GM18873 (cell line): ENCODE measurements around the gene AGMAT.
"Not testable (repeated sequence)": the region's sequence is repeated elsewhere in the genome, so short reads cannot be mapped to it uniquely, and the experiment has no call there.

Experiments used
- ATAC-seq: cut with Tn5 transposase; IDR thresholded peaks from one replicate; pipeline ENCODE4 v1.9.1; 2021; ENCODE audit warnings: mild to moderate bottlenecking, moderate library complexity, moderate number of reproducible peaks; ENCODE audit not compliant: unreplicated experiment, low FRiP score

The AGMAT gene

DNA sequence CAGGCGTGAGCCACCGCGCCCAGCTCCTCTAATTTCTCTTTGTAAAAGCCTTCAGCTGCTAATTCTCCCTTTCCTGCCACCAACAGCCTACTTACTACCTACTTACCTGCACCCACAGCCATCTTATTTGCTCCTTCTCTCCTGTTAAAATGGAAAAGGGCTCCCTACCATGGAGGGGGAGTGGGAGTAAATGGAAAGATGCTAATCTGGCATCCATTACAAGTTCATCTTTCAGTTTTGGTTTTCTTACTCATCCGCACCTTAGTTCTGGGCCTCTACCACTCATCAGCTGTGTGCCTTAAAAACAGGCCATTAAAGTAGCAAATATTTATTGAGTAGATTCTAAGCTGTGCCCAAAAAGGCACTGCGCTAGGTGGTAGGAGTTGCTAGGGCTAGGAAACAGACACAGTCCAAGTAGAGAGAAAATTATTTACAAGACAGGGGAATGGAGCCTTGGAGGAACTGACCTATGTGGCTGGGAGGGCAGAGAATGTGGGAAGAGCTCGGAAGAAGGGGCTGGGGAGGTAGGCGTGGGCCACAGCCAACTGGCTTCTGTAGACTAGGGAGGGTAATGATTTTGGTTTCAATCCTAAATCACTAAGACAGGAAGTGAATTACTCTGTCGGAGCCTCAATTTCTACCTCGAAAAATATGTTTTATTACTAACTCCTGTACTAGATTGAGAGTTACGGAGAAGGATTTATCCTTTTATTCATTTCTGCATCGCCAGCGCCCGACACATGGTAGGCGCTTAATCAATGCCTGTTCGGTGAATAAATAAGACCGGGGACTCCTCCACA, 31.7 kb upstream of the AGMAT start:
- no peak for ATAC-seq

DNA sequence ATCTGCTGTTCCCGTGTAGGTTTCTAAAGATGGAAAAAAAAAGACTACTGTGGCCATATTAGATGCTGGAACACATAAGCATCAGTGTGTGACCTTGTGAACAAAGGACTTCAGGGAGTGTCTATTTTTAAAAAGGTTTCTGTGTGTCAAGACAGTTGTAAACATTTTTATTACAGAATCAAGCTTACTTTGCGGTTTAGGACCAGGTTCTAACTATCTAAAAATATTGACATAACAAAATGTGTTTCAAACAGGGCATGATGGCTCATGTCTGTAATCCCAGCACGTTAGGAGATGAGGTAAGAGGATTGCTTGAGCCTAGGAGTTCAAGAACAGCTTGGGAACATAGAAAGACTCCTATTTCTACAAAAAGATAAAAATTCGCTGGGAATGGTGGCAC, 25.3 kb upstream of the AGMAT start:
- ATAC-seq = no peak

DNA sequence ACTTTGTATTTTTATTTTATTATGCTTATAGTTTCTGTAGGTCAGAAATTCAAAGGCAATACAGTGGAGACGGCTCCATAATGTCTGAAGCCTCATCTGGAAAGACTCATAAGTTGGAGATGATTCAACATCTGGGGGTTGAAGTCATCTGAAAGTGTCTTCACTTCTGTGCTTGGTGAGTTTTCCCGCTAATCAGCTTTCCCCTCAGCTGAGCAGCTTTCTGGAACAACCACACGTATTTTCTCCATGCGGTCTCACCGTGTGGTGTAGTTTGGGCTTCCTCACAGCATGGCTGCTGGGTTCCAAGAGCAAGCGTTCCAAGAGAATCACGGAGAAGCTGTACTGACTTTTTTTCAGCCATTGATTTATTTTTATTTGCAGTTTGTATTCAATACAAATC, 24.8 kb upstream of the AGMAT start:
- ATAC-seq = no peak

DNA sequence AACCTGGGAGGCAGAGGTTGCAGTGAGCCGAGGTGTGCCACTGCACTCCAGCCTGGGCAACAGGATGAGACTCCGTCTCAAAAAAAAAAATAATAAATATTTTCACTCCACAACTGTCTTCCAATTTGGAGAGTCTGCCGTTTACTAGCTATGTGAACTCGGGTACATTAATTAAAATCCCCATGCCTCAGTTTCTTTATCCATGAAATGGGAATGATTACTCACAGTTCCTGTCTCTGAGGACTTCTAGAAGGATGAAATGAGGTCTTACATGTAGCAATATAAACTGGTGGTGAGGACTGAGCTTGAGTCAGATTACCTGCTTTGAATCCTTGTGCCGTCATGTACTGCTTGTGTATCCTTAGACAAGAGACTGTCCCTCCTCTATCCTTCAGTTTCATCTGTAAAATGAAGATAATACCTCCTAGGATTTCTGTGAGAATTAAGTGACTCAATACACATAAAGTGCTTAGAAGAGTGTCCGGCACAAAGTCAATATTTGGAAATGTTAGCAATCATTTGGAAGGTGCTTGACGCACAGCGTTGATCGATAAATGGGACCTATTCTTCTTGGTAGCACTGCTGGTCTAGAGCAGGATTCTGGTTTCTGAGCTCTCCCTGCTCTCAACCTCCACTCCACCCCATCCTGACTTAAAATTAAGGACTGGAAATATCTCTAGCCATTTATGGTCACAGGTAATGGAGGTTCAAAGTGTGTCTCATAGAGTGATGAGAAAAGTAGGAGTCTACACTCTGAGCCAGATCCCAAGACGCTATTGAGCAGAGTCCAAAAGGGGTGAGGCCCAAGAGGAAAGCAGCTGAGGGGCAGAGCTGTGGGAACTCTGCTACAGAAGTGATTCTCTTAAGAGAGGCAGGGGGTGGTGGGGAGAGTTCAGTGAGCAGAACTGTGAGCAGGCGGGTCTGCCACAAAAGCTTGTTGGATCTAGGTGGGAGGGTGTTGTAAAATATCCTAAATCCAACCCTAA, 20.8 kb upstream of the AGMAT start:
- no peak for ATAC-seq

DNA sequence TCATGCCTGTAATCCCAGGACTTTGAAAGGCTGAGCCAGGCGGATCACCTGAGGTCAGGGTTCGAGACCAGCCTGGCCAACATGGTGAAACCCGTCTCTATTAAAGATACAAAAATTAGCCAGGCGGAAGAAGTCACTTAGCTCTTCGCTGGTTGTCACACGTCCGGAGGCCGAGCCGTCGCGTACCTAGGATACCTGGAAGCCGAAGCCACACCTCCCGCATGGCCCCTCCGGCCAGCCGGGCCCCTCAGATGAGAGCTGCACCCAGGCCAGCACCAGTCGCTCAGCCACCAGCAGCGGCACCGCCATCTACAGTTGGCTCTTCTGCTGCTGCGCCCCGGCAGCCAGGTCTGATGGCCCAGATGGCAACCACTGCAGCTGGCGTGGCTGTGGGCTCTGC, 19.5 kb upstream of the AGMAT start:
- ATAC-seq = not testable (repeated sequence)

DNA sequence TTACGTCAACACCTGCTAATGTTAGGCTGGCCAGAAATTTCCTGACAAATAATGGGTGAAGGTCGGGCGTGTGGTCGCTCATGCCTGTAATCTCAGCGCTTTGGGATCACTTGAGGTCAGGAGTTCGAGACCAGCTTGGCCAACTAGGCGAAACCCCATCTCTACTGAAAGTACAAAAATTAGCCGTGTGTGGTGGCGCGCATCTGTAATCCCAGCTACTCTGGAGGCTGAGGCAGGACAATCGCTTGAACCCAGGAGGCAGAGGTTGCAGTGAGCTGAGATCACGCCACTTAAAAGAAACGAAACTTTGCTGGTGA, 19.1 kb upstream of the AGMAT start:
- not testable (repeated sequence) for ATAC-seq

DNA sequence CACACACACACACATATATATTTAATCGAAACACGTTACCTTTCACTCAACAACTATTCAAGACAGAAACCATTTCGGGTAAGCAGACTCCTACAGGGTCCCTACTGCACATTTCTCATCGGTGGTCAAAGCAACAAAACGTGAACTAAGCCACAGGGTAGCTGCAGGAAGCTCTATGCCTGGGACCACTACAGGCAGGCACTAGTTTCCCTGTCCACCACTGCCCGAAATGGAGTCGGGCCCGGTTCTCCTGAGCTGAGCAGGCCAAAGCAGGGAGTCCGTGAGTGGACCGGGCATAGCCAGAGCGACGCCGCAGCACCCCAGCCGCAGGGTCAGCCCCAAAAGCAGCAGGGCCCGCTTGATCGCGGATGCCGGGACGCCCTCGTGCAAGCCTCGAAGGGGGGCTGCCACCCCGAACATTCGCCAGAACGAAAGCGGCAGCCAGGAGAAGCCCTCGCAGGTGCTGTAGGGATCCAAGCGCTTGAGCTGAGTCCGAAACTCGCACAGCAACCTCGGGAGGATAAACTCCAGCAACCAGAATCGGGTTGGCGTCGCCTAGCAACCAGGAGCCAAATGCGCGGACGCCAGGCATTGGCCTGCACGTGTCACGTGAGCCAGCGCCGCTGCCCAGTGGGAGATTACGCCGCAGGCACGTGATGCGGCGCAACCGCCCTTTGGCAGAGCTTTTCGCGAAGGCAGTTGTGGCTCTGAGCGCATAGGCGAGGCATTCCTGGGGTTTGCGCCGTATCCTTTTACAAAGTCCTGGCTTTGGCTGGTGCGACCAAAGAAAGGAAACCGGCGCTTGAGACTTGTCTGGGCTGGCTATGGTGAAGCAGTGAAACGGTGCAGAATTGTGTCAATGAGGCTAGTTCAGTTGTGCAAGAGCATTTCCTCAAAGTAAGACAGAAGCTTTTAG, 18.5 kb upstream of the AGMAT start:
- no peak for ATAC-seq

DNA sequence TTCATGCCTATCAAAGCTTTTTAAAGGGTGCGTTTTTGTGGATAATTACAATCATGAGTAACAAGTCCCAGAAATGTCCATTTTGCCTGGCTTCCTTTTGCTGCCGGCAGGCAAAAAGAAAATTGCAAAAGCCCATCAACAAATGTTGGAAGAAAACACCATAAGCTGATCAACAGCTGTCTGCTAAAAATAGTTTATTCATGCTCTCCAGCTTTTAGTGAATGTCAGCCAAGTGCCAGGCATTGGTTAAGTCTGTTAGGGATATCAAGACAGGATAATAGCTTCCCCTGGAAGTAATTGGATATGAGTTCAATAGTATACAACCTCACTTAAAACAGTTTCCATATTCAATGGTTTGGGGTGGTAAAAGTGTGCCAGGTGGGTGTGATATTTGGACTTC, 13.6 kb upstream of the AGMAT start:
- ATAC-seq = no peak

DNA sequence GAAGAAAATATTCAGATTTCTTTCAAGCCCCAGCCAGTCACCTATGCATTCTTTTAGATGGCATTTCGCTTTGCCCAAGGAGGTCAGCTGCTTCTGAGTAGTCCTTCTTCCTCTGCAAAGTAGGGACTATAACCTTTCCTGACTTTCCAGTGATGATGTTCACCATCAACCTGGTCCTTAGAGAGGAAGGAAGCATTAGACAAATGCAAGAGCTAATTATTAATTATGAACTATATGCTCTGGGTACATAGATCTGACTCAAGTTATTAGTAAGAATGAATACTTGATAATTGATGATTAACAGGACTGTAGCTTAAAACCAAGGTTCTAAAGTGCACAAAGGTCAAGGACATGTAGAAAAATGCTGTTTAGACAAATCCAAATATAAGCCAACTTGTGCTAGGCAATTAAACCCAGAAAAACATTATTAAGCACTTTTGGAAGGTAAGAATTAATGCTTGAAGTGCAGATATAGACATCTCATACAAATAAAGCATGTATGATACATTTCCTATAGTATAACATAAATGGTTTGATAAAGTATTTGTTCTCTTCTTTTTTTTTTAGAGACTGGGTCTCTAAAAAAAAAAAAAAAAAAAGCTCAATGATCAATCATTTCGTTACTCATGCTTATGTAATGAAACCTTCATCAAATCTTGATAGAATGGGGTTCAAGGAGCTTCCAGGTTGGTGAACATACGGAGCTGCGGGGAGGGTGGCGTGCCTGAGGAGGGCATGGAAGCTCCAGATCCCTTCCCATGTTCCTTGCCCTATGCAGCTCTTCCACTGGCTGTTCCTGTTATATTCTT, 11.2 kb upstream of the AGMAT start:
- no peak for ATAC-seq

DNA sequence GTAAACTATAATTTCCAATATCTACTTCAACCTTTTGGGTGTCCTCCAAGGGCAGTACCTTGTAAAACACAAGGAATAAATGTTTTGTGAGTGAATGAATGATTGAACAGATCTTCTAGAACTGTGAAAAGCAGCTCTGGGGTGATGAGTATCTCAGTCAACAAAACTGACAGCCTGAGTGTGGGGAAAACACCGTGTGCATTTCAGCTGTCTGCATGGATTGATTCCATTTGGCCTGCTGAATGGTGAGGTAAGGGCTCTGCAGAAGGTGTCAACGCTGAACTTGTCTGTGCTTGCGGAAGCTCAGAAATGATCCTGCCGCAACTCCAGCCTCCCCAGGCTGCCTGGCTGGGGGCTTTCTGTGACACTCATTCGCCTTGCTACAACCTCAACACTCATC, 7.4 kb upstream of the AGMAT start:
- no peak for ATAC-seq

DNA sequence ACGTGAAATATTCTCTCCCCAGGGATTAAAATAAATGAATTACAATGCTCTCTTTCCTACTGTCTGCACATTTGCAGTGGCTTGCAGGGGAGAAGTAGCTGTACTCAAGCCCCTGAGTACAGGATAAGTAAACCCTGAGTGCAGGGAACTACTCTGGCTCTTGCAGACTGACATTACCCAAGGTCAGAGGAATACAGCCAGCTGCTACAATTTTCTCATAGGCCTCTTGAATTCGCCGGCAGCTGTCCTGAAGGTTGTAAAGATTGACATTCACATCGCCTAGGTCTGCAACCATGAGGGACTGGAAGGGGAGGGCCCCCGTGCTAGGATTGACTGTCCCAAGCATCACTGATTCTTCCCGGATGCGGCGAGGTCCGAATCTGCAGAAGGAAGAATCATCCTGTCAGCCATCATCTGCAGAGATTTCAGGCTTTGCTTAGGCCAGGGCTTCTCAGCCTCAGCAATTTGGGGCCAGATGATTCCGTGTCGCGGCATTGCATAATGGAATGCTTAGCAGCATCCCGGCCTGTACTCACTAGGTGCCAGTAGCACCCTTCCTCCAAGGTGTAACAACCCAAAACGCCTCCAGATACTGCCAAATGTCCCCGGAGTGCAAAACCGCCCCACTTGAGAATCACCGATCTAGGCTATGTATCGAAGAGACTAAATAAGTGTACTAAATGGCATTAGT, 1.7 kb downstream of the AGMAT start:
- no peak for ATAC-seq

DNA sequence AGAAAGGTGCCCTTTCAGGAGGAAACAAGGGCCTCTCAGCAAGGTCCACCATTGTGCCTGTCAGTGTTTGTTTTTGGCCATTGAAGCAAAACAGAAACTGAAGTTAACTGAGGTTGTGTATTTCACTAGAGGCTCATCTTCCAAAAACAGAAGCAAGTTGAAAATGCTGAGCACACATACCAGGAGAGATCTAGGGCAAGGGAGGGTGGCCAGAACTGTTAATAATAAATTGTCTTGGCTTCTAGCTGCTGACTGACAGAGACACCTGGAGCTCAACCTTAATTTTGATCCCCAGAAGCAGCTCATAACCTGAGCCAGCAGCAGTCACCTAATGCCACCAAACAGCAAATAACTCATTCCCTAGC, 5.2 kb downstream of the AGMAT start:
- ATAC-seq = no peak

DNA sequence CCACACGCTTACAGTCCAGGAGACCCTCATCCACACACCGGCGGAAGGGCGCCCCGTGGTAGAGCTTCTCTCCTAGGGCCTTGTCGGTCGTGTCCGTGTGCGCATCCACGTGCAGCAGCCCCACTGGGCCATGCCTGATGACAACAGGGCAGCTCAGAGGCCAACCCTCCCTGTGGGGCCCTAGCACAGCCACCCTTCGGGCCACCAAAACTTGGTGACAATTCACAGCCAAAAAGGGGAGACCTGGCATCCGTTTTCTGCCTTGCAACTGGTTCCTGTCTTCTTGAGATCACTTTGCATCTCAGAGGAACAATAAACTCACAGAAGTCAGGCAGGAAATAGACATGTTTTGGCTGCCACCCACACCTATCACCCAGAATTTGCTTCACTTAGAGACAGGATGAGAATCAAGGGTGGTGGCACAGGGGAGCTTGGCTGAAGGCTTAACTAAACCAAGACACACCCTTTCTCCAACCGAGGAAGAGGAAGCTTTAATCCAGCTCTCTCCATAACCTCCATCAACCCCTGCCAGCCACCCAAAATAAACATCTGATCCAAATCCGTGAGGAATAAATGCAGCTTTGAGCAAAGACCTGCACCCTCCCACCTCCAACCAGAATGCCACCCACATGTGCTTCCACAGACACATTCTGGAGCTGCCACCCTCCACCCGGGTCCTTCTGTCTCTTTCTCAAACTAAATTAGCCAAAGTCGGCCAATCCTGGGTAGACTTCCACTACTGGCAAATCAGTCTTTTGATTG, 5.7 kb downstream of the AGMAT start:
- ATAC-seq = no peak

DNA sequence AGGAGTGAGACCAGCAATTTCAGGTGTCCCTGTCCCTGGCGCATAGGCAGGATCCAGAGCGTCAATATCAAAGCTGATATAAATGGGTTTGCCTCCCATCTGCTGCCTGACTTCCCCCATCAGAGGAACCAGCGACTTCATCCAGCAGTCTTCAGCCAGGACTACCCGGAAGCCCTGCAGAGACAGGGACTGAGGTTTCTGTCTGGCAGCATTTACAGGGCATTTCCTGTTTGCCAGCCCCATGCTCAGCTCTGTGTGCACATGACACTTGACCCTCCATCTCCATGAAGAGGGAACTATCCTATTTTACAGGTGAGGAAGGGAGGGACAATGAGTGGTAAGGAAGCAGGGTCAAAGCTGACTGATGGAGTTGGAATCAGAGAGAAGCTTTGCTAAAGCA, 7.2 kb downstream of the AGMAT start:
- ATAC-seq = no peak

DNA sequence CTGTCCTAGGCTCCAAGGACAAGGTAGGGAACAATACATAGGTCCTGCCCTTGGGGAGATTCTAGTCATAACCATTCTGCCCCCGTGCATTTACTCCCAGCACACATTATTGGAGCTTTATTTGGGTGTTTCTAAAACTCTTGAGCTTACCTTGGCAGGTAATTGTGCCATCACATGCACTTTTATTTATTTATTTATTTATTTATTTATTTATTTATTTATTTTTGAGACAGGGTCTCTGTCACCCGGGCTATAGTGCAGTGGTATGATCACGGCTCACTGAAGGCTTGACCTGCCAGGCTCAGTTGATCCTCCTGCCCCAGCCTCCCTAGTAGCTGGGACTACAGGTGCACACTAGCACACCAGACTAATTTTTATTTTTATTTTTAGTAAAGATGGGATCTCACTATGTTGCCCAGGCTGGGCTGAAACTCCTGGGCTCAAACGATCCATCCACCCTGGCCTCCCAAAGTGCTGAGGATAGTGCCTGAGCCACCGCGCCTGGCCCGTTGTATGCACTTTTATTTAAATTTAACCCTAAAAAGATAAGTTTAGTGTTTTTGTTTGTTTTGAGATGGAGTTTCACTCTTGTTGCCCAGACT, 9.2 kb downstream of the AGMAT start:
- ATAC-seq = no peak

DNA sequence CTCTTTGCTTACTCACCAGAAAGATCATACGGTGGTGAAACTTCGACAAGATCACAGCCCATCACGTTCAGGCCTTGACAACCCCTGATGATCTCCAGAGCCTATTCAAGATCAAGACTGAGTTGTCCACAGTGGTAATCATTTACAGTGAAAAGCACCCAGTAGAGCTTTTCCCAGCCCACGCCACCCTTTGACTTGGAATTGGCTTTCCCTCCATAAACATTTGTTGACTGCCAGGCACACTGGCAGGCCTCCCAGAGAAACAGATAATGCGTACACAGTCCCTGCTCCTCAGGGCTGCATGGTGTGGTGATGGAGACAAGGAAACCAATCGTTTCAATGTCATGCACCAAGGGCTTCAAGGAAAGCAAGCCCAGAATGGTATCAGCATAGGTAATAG, 10.1 kb downstream of the AGMAT start:
- no peak for ATAC-seq

DNA sequence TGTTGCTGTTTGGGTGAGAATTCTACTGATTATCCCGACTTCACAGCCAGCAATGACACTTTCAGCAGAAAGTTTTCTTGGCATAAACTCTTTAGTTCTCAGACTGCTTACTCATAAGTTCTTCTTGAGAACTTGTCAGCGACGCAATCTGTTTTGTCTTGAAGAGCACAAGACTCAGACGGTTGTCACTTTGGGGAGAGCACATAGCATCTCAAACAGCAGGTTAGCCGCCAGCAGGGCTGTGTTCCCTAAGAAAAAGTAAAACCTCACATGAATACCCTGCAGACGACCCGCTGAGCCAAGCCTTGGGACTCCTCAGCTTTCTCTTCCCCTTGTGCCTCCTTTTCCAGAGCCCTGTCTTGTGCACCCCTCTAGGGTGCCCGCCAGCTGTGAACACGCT, 11.4 kb downstream of the AGMAT start:
- no peak for ATAC-seq

DNA sequence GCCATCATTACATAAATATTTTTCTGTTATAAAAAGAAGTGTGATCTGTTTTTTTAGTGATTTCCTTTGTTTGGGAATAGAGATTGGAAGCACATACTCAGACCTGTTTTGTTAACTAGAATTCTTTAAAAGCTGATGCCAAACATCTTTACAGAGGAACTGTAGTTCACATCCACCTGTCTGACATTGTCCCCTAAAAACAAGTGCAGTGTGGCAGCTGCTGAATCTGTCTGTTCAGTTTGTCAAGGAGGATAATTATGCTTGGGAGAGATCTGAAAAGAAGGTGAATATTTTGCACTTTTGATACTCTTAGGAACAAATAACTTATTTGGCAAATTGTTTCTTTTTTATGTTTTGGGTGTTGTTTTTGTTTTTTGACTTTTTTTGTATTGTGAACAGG, 13.6 kb downstream of the AGMAT start:
- ATAC-seq = no peak
